OCI-LY1 (cell line): ENCODE measurements around the gene TEN1.

ENCODE experiments used
- H2AFZ ChIP-seq: fragments of 200-600 bp; sonication (generic), shearing (Covaris generic); 2 replicates; pipeline ENCODE4 v1.6.0; 2014; ENCODE audit warnings: antibody characterized with exemption, mild to moderate bottlenecking, low read length
- H3F3A ChIP-seq: fragments of 200-600 bp; sonication (generic), shearing (Covaris generic); 2 replicates; pipeline ENCODE4 v1.6.0; 2014; ENCODE audit warnings: mild to moderate bottlenecking, antibody characterized with exemption, low read length, moderate library complexity; ENCODE audit not compliant: insufficient read depth
- H3K27ac ChIP-seq: fragments of 200-600 bp; sonication (generic); 2 replicates; pipeline ENCODE4 v1.5.1; 2014; ENCODE audit warnings: low read length, mixed run types, mild to moderate bottlenecking, low read depth; ENCODE audit not compliant: poor library complexity, severe bottlenecking
- H3K27me3 ChIP-seq: fragments of 200-600 bp; sonication (generic); 2 replicates; pipeline ENCODE4 v1.6.0; 2014; ENCODE audit warnings: antibody characterized with exemption, mild to moderate bottlenecking, low read length, moderate library complexity; ENCODE audit not compliant: insufficient read depth
- H3K36me3 ChIP-seq: fragments of 200-600 bp; sonication (generic); 2 replicates; pipeline ENCODE4 v1.6.1; 2014; ENCODE audit warnings: mild to moderate bottlenecking, antibody characterized with exemption, low read length, moderate library complexity, mixed read lengths; ENCODE audit not compliant: insufficient read depth
- H3K4me1 ChIP-seq: fragments of 200-600 bp; sonication (generic); 2 replicates; pipeline ENCODE4 v1.5.1; 2014; ENCODE audit warnings: mild to moderate bottlenecking, low read length, moderate library complexity; ENCODE audit not compliant: insufficient read depth, severe bottlenecking
- H3K4me2 ChIP-seq: fragments of 200-600 bp; sonication (generic), shearing (Covaris generic); 2 replicates; pipeline ENCODE4 v1.6.1; 2014; ENCODE audit warnings: low read length
- H3K4me3 ChIP-seq: fragments of 200-600 bp; sonication (generic); 2 replicates; pipeline ENCODE4 v1.5.1; 2014; ENCODE audit warnings: low read length, low read depth, mild to moderate bottlenecking, mixed read lengths; ENCODE audit not compliant: poor library complexity, severe bottlenecking
- H3K79me2 ChIP-seq: fragments of 200-600 bp; shearing (Covaris generic); 2 replicates; pipeline ENCODE4 v1.6.1; 2016; ENCODE audit warnings: mixed run types, low read length, mixed read lengths; ENCODE audit not compliant: insufficient read depth
- H3K9ac ChIP-seq: fragments of 200-600 bp; sonication (generic), shearing (Covaris generic); 2 replicates; pipeline ENCODE4 v1.6.1; 2014; ENCODE audit warnings: mild to moderate bottlenecking, low read length, mixed read lengths
- H3K9me2 ChIP-seq: fragments of 200-600 bp; sonication (generic), shearing (Covaris generic); 2 replicates; pipeline ENCODE4 v1.6.1; 2014; ENCODE audit warnings: low read depth, mild to moderate bottlenecking, low read length, mixed read lengths
- H3K9me3 ChIP-seq: fragments of 200-600 bp; shearing (Covaris generic); 2 replicates; pipeline ENCODE4 v1.6.1; 2014; ENCODE audit warnings: low read length, mixed read lengths
- H4K20me1 ChIP-seq: fragments of 200-600 bp; sonication (generic), shearing (Covaris generic); 2 replicates; pipeline ENCODE4 v1.6.0; 2016; ENCODE audit warnings: mild to moderate bottlenecking, low read length; ENCODE audit not compliant: insufficient read depth
- CTCF ChIP-seq: fragments of 200-600 bp; sonication (generic), shearing (Covaris generic); IDR thresholded peaks from 2 replicates; pipeline ENCODE4 v1.5.1; 2017; ENCODE audit warnings: mild to moderate bottlenecking, antibody characterized with exemption, low read length, moderate library complexity, mixed read lengths
- EZH2 ChIP-seq: fragments of 200-600 bp; sonication (generic), shearing (Covaris generic); IDR thresholded peaks from 2 replicates; pipeline ENCODE4 v1.8.0; 2017; ENCODE audit warnings: borderline replicate concordance, mixed run types, mild to moderate bottlenecking, antibody characterized with exemption, low read length, moderate library complexity, mixed read lengths

TEN1 gene

DNA sequence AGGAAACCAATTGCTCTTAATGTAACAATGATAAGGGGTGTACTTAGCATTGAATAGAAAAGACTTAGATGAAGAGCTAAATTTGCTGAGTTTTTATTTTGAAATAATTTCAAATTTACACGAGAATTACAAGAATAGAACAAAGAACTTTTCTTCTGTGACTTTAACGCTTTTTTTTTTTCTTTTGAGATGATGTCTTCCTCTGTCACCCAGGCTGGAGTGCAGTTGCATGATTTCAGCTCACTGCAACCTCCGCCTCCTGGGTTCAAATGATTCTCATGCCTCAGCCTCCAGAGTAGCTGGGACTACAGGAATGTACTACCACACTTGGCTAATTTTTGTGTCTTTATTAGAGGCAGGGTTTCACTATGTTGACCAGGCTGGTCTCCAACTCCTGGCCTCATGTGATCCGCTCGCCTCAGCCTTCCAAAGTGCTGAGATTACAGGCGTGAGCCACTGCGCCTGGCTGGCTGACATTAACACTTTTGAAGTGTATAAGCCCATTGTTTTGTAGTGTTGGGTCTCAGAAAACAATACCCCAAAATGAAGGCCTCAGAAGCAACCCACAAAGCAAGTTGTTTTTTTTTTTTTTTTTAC is 2.1 kb downstream of the TEN1 start:
- no peaks in the 10 kb centered on the region for H3K27me3 ChIP-seq
- peak overlapping the region; percentile 81 for H3K27ac ChIP-seq
- H2AFZ ChIP-seq = no peak overlapping the region
- H3K4me1 ChIP-seq = peaks cover 50% of the 10 kb centered on the region
- peak overlapping the region; percentile 98 for H3K4me2 ChIP-seq
- no peaks in the 10 kb centered on the region for H3K9me3 ChIP-seq
- H3K79me2 ChIP-seq = no peaks in the 10 kb centered on the region
- H3F3A ChIP-seq = no peaks in the 10 kb centered on the region
- peak overlapping the region; percentile 83 for H3K4me3 ChIP-seq
- TF ChIP-seq CTCF (no peak), EZH2 (no peak)
- H4K20me1 ChIP-seq = no peaks in the 10 kb centered on the region
- no peaks in the 10 kb centered on the region for H3K9me2 ChIP-seq
- H3K36me3 ChIP-seq = no peaks in the 10 kb centered on the region
- H3K9ac ChIP-seq = peak overlapping the region; percentile 96; the same call in 1 of the 2 replicates

- H3K9me3 ChIP-seq = no peaks in the 10 kb centered on the region
- no peaks in the 10 kb centered on the region for H3K79me2 ChIP-seq
- H3K27me3 ChIP-seq = no peaks in the 10 kb centered on the region
- no peak overlapping the region for H3K9ac ChIP-seq
- H3F3A ChIP-seq = no peaks in the 10 kb centered on the region
- H3K4me2 ChIP-seq = no peak overlapping the region; the same call in 1 of the 2 replicates
- no peak overlapping the region for H3K4me3 ChIP-seq
- no peaks in the 10 kb centered on the region for H3K9me2 ChIP-seq
- H3K36me3 ChIP-seq = no peaks in the 10 kb centered on the region
- peaks cover 29% of the 10 kb centered on the region for H3K4me1 ChIP-seq
- no peak overlapping the region for H2AFZ ChIP-seq
- no peaks in the 10 kb centered on the region for H4K20me1 ChIP-seq
- no peak overlapping the region for H3K27ac ChIP-seq
- no peak for TF ChIP-seq CTCF
- no peak for TF ChIP-seq EZH2
These were observed 4.6 kb downstream of the TEN1 start for GRCh38 chr17:75983501-75984181.

DNA sequence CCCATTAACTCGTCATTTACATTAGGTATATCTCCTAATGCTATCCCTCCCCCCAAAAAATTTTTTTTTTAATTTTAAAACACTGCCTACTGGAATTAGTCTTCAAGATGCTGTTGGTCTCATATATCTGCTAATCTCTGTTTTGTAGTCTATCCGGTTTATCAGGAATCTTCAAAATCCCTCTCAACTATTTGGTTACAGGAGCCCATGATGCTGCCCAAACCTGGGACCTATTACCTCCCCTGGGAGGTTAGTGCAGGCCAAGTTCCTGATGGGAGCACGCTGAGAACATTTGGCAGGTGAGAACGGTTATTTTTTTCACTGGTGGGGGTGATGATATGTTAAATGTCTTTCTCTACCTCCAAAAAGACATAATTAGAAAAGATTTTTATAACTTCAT is 6.9 kb downstream of the TEN1 start:
- H3K9me3 ChIP-seq = no peaks in the 10 kb centered on the region
- H3F3A ChIP-seq = no peaks in the 10 kb centered on the region
- H3K36me3 ChIP-seq = no peaks in the 10 kb centered on the region
- no peak overlapping the region for H2AFZ ChIP-seq
- no peak overlapping the region for H3K4me3 ChIP-seq
- H4K20me1 ChIP-seq = no peaks in the 10 kb centered on the region
- H3K9me2 ChIP-seq = no peaks in the 10 kb centered on the region
- H3K9ac ChIP-seq = no peak overlapping the region
- H3K27ac ChIP-seq = no peak overlapping the region
- no peaks in the 10 kb centered on the region for H3K27me3 ChIP-seq
- no peak overlapping the region for H3K4me2 ChIP-seq
- H3K79me2 ChIP-seq = no peaks in the 10 kb centered on the region
- TF ChIP-seq EZH2 = no peak
- TF ChIP-seq CTCF = no peak
- peaks cover 19% of the 10 kb centered on the region for H3K4me1 ChIP-seq
